CD4-positive, alpha-beta T cell (primary cell): ENCODE measurements around the gene TAF3. TPM values are rescaled to one million over a fixed set of nuclear protein-coding genes. Genes with fewer than 3 reads are reported as not detected.

ENCODE experiments used
- ATAC-seq: fragments of 200-7000 bp; cut with Tn5 transposase; one replicate; pipeline ENCODE4 v1.10.0; 2022; ENCODE audit warnings: mild to moderate bottlenecking; ENCODE audit not compliant: poor library complexity
- CTCF ChIA-PET: fragments of 350-600 bp; sonication (Branson Sonifier 250); formaldehyde crosslinking; loops from one replicate; lab custom pipeline; 2021; ENCODE audit warnings: antibody characterized with exemption, inconsistent platforms; lab: Charles Lee
- POLR2A ChIA-PET: fragments of 350-600 bp; sonication (Branson Sonifier 250); formaldehyde crosslinking; loops from one replicate; lab custom pipeline; 2021; ENCODE audit warnings: antibody characterized with exemption, inconsistent platforms; lab: Charles Lee
- DNase-seq, 14 experiments: peaks; one replicate each; pipeline ENCODE4 v3.0.0-alpha.2; 2013 to 2020; ENCODE audit warnings: mixed read lengths in 2 of 14
- H3K27ac ChIP-seq, 2 donors: one replicate each; pipeline versions ENCODE4 v1.5.1 to v1.7.0; 2013; ENCODE audit warnings: low read length in 2 of 2, low read depth in 1 of 2, mild to moderate bottlenecking in 1 of 2
- H3K27me3 ChIP-seq, 2 experiments: 1 replicate in 1 of 2; 2 replicates in 1 of 2; pipeline versions ENCODE4 v1.6.1 to v1.7.0; 2013; ENCODE audit warnings: low read length in 2 of 2, control low read depth in 1 of 2, mild to moderate bottlenecking in 1 of 2, moderate library complexity in 1 of 2; ENCODE audit not compliant: insufficient read depth in 2 of 2, control insufficient read depth in 1 of 2
- H3K36me3 ChIP-seq: one replicate; pipeline ENCODE4 v1.6.1; 2013; ENCODE audit warnings: low read length, control low read depth; ENCODE audit not compliant: insufficient read depth
- H3K4me1 ChIP-seq: one replicate; pipeline ENCODE4 v1.6.1; 2013; ENCODE audit warnings: low read length, control low read depth; ENCODE audit not compliant: insufficient read depth
- H3K4me3 ChIP-seq: one replicate; pipeline ENCODE4 v1.5.1; 2013; ENCODE audit warnings: mild to moderate bottlenecking, low read length, moderate library complexity
- H3K9me3 ChIP-seq, 2 experiments: 1 replicate in 1 of 2; 2 replicates in 1 of 2; pipeline versions ENCODE4 v1.6.1 to v1.7.0; 2013; ENCODE audit warnings: low read length in 2 of 2, mild to moderate bottlenecking in 2 of 2, control low read depth in 1 of 2, moderate library complexity in 1 of 2; ENCODE audit not compliant: control insufficient read depth in 1 of 2, insufficient read depth in 1 of 2
- H3K27ac Mint-ChIP-seq: one replicate; pipeline ENCODE4 v1.8.0; 2020; ENCODE audit warnings: mixed read lengths
- H3K27me3 Mint-ChIP-seq: one replicate; pipeline ENCODE4 v1.8.0; 2021; ENCODE audit warnings: mixed read lengths
- H3K36me3 Mint-ChIP-seq: one replicate; pipeline ENCODE4 v1.8.0; 2021; ENCODE audit warnings: low read depth, mixed read lengths
- H3K4me1 Mint-ChIP-seq: one replicate; pipeline ENCODE4 v1.8.0; 2021; ENCODE audit warnings: low read depth, mixed read lengths
- H3K4me3 Mint-ChIP-seq: one replicate; pipeline ENCODE4 v1.8.0; 2020; ENCODE audit warnings: mild to moderate bottlenecking, mixed read lengths
- H3K9me3 Mint-ChIP-seq: one replicate; pipeline ENCODE4 v1.8.0; 2020; ENCODE audit warnings: mixed read lengths
- CTCF ChIP-seq: fragments of 200-600 bp; IDR thresholded peaks from one replicate; pipeline ENCODE4 v1.8.0; 2022; ENCODE audit warnings: antibody characterized with exemption, mild to moderate bottlenecking
- intact Hi-C, 2 experiments: fragments of 100-400 bp; cut with DNase I in 1 of 2; cut with micrococcal nuclease in 1 of 2; formaldehyde crosslinking; loops; one replicate each; pipeline versions ENCODE4 v1.15.1 to v1.9.0; 2023 to 2025; cut with DNase I, micrococcal nuclease
- total RNA-seq, 174 experiments: library from RNA in 2 of 174; stranded (reverse) in 2 of 174; gene quantifications; one replicate each; pipeline ENCODE4 v1.2.3 and lab custom pipeline; 2021 to 2026

Gene TAF3
- total RNA-seq, 2 experiments from 2014 or later: 12.6 to 12.8 TPM

GRCh38 chr10:7794251-7795026 is 23.9 kb upstream of the TAF3 start:
- intact Hi-C loops: no loop called here
- H3K9me3 Mint-ChIP-seq: no peaks in the 10 kb centered on the region
- peaks cover 82% of the 10 kb centered on the region for H3K36me3 Mint-ChIP-seq
- ChIA-PET CTCF (no interaction called here), POLR2A (no interaction called here)
- no peak overlapping the region for H3K27ac Mint-ChIP-seq
- H3K27me3 Mint-ChIP-seq: no peaks in the 10 kb centered on the region
- H3K4me3 Mint-ChIP-seq: no peak overlapping the region
- H3K4me1 ChIP-seq: peaks cover 12% of the 10 kb centered on the region
- H3K36me3 ChIP-seq: peaks cover 51% of the 10 kb centered on the region
- peaks cover 70% of the 10 kb centered on the region for H3K4me1 Mint-ChIP-seq
- no peak overlapping the region for H3K27ac ChIP-seq
- H3K9me3 ChIP-seq: no peaks in the 10 kb centered on the region
- no peak overlapping the region for H3K4me3 ChIP-seq
- DNase-seq (no peak), ATAC-seq (no peak)
- no peaks in the 10 kb centered on the region for H3K27me3 ChIP-seq
- no peak for TF ChIP-seq CTCF

- Histone ChIP-seq H3K4me3 (no peak overlapping the region), H3K4me1 (peaks cover 8% of the 10 kb centered on the region), H3K27me3 (no peaks in the 10 kb centered on the region), H3K36me3 (peaks cover 59% of the 10 kb centered on the region), H3K9me3 (no peaks in the 10 kb centered on the region), H3K27ac (no peak overlapping the region)
- peaks cover 89% of the 10 kb centered on the region for H3K36me3 Mint-ChIP-seq
- H3K9me3 Mint-ChIP-seq: no peaks in the 10 kb centered on the region
- DNase-seq (no peak), ATAC-seq (no peak)
- intact Hi-C loops: no loop called here
- no peaks in the 10 kb centered on the region for H3K27me3 Mint-ChIP-seq
- ChIA-PET POLR2A (no interaction called here), CTCF (no interaction called here)
- no peak overlapping the region for H3K4me3 Mint-ChIP-seq
- TF ChIP-seq CTCF: no peak
- no peak overlapping the region for H3K27ac Mint-ChIP-seq
- H3K4me1 Mint-ChIP-seq: peaks cover 60% of the 10 kb centered on the region
These were observed 22.7 kb upstream of the TAF3 start for GRCh38 chr10:7795605-7796004.

- Mint-ChIP-seq H3K27me3 (no peaks in the 10 kb centered on the region), H3K9me3 (no peaks in the 10 kb centered on the region), H3K36me3 (peaks cover 92% of the 10 kb centered on the region), H3K4me3 (no peak overlapping the region), H3K27ac (no peak overlapping the region), H3K4me1 (peaks cover 42% of the 10 kb centered on the region)
- Histone ChIP-seq H3K27me3 (no peaks in the 10 kb centered on the region), H3K4me1 (no peaks in the 10 kb centered on the region), H3K27ac (no peak overlapping the region), H3K9me3 (no peaks in the 10 kb centered on the region), H3K4me3 (no peak overlapping the region), H3K36me3 (peaks cover 65% of the 10 kb centered on the region)
- ATAC-seq (no peak), DNase-seq (no peak)
- CTCF ChIA-PET: no interaction called here
- POLR2A ChIA-PET: interaction anchor here (1.7 kb wide), 1 partner anchor 9 kb away, joined by 10 read pairs; the partner anchor contains the start of genes ATP5F1C and KIN
- no peak for TF ChIP-seq CTCF
- intact Hi-C loops: no loop called here
These were observed 20.7 kb upstream of the TAF3 start for GRCh38 chr10:7797582-7797981.
